Gastroesophageal sphincter (tissue), 3 donors: ENCODE results near the gene CDC27.

Experiments used
- CTCF ChIP-seq, 4 experiments: fragments of 200-600 bp in 2 of 4; fragments of 450-650 bp in 2 of 4; sonication (generic) in 1 of 4; IDR thresholded peaks; one replicate each; pipeline ENCODE4 v1.5.1; 2017 to 2019; ENCODE audit warnings: antibody characterized with exemption in 4 of 4, mild to moderate bottlenecking in 2 of 4, moderate library complexity in 2 of 4
- EP300 ChIP-seq: sonication (generic); formaldehyde crosslinking; IDR thresholded peaks from one replicate; pipeline ENCODE4 v1.6.1; 2017; ENCODE audit warnings: antibody characterized with exemption, mild to moderate bottlenecking
- POLR2A ChIP-seq, 2 donors: fragments of 450-650 bp; IDR thresholded peaks; one replicate each; pipeline ENCODE4 v1.6.1; 2017; ENCODE audit warnings: antibody characterized with exemption in 2 of 2, mild to moderate bottlenecking in 2 of 2, moderate library complexity in 1 of 2
- POLR2AphosphoS5 ChIP-seq: sonication (generic); formaldehyde crosslinking; IDR thresholded peaks from one replicate; pipeline ENCODE4 v1.6.1; 2017; ENCODE audit warnings: antibody characterized with exemption

- TF ChIP-seq CTCF (IDR thresholded peaks at IDR 0.05) (no peak), EP300 (no peak), POLR2A (IDR thresholded peaks at IDR 0.05) (no peak), POLR2AphosphoS5 (no peak)
Measured at GRCh38 chr17:47177261-47177660, 11.8 kb downstream of the CDC27 start.
